SU-DHL-6 (cell line): Measurements from ENCODE around the gene GABBR2.

Source experiments
- EZH2phosphoT487 ChIP-seq: fragments of 200-600 bp; sonication (generic), shearing (Covaris generic); conservative IDR thresholded peaks from 2 replicates; pipeline ENCODE4 v1.6.1; 2018; ENCODE audit warnings: mild to moderate bottlenecking, antibody characterized with exemption, low read length, moderate library complexity, mixed read lengths
- TF ChIP-seq, protein P1 (sequence below): fragments of 200-600 bp; sonication (generic); IDR thresholded peaks from one replicate; pipeline ENCODE4 v1.5.1; 2017; ENCODE audit warnings: antibody characterized with exemption, mild to moderate bottlenecking, low read length, moderate library complexity; ENCODE audit not compliant: insufficient read depth, poor library complexity, severe bottlenecking

DNA sequence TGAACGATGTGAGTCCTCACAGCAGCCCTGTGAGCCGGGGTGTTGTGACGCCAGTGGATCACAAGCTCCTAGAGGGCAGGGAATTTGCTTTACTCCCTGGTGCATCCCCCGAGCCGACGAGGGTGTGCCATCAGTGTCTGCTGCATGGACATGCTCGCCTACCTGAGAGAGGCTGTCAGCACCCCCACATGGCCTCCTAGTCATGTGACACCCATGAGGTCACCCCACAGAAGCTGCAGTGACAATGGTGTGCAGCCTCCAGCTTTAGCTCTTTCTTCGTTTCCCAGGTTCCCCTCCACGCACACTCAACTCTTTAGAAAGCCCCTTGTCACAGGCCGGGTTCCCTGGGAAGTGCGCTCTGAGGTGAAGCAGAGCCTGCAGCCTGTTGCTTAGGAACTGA lies 19.8 kb upstream of the GABBR2 start:
- TF ChIP-seq, protein P1, sequence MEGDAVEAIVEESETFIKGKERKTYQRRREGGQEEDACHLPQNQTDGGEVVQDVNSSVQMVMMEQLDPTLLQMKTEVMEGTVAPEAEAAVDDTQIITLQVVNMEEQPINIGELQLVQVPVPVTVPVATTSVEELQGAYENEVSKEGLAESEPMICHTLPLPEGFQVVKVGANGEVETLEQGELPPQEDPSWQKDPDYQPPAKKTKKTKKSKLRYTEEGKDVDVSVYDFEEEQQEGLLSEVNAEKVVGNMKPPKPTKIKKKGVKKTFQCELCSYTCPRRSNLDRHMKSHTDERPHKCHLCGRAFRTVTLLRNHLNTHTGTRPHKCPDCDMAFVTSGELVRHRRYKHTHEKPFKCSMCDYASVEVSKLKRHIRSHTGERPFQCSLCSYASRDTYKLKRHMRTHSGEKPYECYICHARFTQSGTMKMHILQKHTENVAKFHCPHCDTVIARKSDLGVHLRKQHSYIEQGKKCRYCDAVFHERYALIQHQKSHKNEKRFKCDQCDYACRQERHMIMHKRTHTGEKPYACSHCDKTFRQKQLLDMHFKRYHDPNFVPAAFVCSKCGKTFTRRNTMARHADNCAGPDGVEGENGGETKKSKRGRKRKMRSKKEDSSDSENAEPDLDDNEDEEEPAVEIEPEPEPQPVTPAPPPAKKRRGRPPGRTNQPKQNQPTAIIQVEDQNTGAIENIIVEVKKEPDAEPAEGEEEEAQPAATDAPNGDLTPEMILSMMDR = no peak
- no peak for TF ChIP-seq EZH2phosphoT487
